Suprapubic skin (tissue), 4 donors: Measurements from ENCODE around the gene SCT.

Source experiments
- CTCF ChIP-seq, 2 donors: fragments of 200-600 bp in 1 of 2; fragments of 450-650 bp in 1 of 2; sonication (generic) in 1 of 2; IDR thresholded peaks; one replicate each; pipeline ENCODE4 v1.5.1; 2016 to 2019; ENCODE audit warnings: antibody characterized with exemption in 2 of 2, mild to moderate bottlenecking in 1 of 2, moderate library complexity in 1 of 2
- EP300 ChIP-seq: sonication (generic); formaldehyde crosslinking; IDR thresholded peaks from one replicate; pipeline ENCODE4 v1.6.1; 2017; ENCODE audit warnings: antibody characterized with exemption
- POLR2A ChIP-seq, 2 donors: fragments of 450-650 bp; IDR thresholded peaks; one replicate each; pipeline ENCODE4 v1.6.1; 2017; ENCODE audit warnings: antibody characterized with exemption in 2 of 2, mild to moderate bottlenecking in 2 of 2, moderate library complexity in 2 of 2
- POLR2AphosphoS5 ChIP-seq, 3 donors: sonication (generic); formaldehyde crosslinking; IDR thresholded peaks; one replicate each; pipeline ENCODE4 v1.6.1; 2017; ENCODE audit warnings: antibody characterized with exemption in 3 of 3

- TF ChIP-seq POLR2AphosphoS5 (IDR thresholded peaks at IDR 0.05) = no peak
- no peak for TF ChIP-seq CTCF (IDR thresholded peaks at IDR 0.05)
- TF ChIP-seq POLR2A (IDR thresholded peaks at IDR 0.05) = no peak
- TF ChIP-seq EP300 = no peak
Measured at GRCh38 chr11:659532-660085, 32.6 kb upstream of the SCT start.
